Mesenchymal stem cell (in vitro differentiated cells and primary cell): ENCODE data around the gene CORO1C.

Source experiments
- DNase-seq: peaks from one replicate; pipeline ENCODE4 v3.0.0-alpha.2; 2013
- H2AFZ ChIP-seq: one replicate; pipeline ENCODE4 v1.6.1; 2013; ENCODE audit warnings: low read depth, mild to moderate bottlenecking, control low read depth, inconsistent platforms, low read length, moderate library complexity
- H2AK5ac ChIP-seq: 2 replicates; pipeline ENCODE4 v1.6.1; 2013; ENCODE audit warnings: low read length, moderate library complexity, mild to moderate bottlenecking, inconsistent platforms; ENCODE audit not compliant: severe bottlenecking
- H2BK120ac ChIP-seq: one replicate; pipeline ENCODE4 v1.6.1; 2013; ENCODE audit warnings: low read depth, mild to moderate bottlenecking, inconsistent platforms, low read length, moderate library complexity
- H2BK12ac ChIP-seq, 2 experiments: one replicate each; pipeline ENCODE4 v1.6.1; 2013; ENCODE audit warnings: inconsistent platforms in 2 of 2, low read length in 2 of 2, mild to moderate bottlenecking in 2 of 2, moderate library complexity in 2 of 2, control low read depth in 1 of 2
- H2BK15ac ChIP-seq: one replicate; pipeline ENCODE4 v1.6.1; 2013; ENCODE audit warnings: mild to moderate bottlenecking, low read depth, inconsistent platforms; ENCODE audit not compliant: poor library complexity, severe bottlenecking
- H2BK5ac ChIP-seq: 2 replicates; pipeline ENCODE4 v1.6.1; 2013; ENCODE audit warnings: low read depth, mild to moderate bottlenecking, low read length, control low read depth, inconsistent platforms; ENCODE audit not compliant: poor library complexity, severe bottlenecking
- H3K14ac ChIP-seq, 2 experiments: one replicate each; pipeline ENCODE4 v1.6.1; 2013; ENCODE audit warnings: inconsistent platforms in 2 of 2, low read length in 2 of 2, control low read depth in 1 of 2, mild to moderate bottlenecking in 1 of 2, moderate library complexity in 1 of 2
- H3K18ac ChIP-seq, 2 experiments: one replicate each; pipeline ENCODE4 v1.6.1; 2013; ENCODE audit warnings: inconsistent platforms in 2 of 2, low read length in 2 of 2, control low read depth in 1 of 2, low read depth in 1 of 2, mild to moderate bottlenecking in 1 of 2
- H3K23ac ChIP-seq, 2 experiments: one replicate each; pipeline ENCODE4 v1.6.1; 2013; ENCODE audit warnings: inconsistent platforms in 2 of 2, low read length in 2 of 2, mild to moderate bottlenecking in 2 of 2, moderate library complexity in 2 of 2, control low read depth in 1 of 2
- H3K27ac ChIP-seq: 2 replicates; pipeline ENCODE4 v1.5.1; 2013; ENCODE audit warnings: mild to moderate bottlenecking, moderate library complexity, low read length, control low read depth, inconsistent platforms; ENCODE audit not compliant: poor library complexity, severe bottlenecking
- H3K27me3 ChIP-seq, 2 experiments: 2 replicates each; pipeline versions ENCODE4 v1.6.1 to v1.7.0; 2013; ENCODE audit warnings: low read length in 2 of 2, mild to moderate bottlenecking in 2 of 2, moderate library complexity in 2 of 2, control low read depth in 1 of 2, inconsistent platforms in 1 of 2; ENCODE audit not compliant: control insufficient read depth in 1 of 2, insufficient read depth in 1 of 2
- H3K36me3 ChIP-seq, 2 experiments: 2 replicates each; pipeline versions ENCODE4 v1.6.1 to v1.7.0; 2013; ENCODE audit warnings: low read length in 2 of 2, control low read depth in 1 of 2, inconsistent platforms in 1 of 2, low read depth in 1 of 2, mild to moderate bottlenecking in 1 of 2; ENCODE audit not compliant: insufficient read depth in 2 of 2, control insufficient read depth in 1 of 2
- H3K4ac ChIP-seq, 2 experiments: one replicate each; pipeline ENCODE4 v1.6.1; 2013; ENCODE audit warnings: inconsistent platforms in 2 of 2, low read length in 2 of 2, mild to moderate bottlenecking in 2 of 2, moderate library complexity in 2 of 2, control low read depth in 1 of 2, low read depth in 1 of 2
- H3K4me1 ChIP-seq: 2 replicates; pipeline ENCODE4 v1.6.1; 2013; ENCODE audit warnings: low read depth, low read length, control low read depth; ENCODE audit not compliant: control insufficient read depth, insufficient read depth
- H3K4me2 ChIP-seq: 2 replicates; pipeline ENCODE4 v1.6.1; 2013; ENCODE audit warnings: low read length, mild to moderate bottlenecking, inconsistent platforms; ENCODE audit not compliant: poor library complexity, severe bottlenecking
- H3K4me3 ChIP-seq, 2 experiments: 2 replicates each; pipeline versions ENCODE4 v1.5.1 to v1.7.0; 2013; ENCODE audit warnings: low read length in 2 of 2, mild to moderate bottlenecking in 2 of 2, control low read depth in 1 of 2, low read depth in 1 of 2; ENCODE audit not compliant: insufficient read depth in 1 of 2
- H3K79me1 ChIP-seq: replicated peaks from 2 replicates; pipeline ENCODE4 v1.6.1; 2013; ENCODE audit warnings: mild to moderate bottlenecking, control low read depth, low read length, inconsistent platforms; ENCODE audit not compliant: poor library complexity, severe bottlenecking
- H3K9ac ChIP-seq: 2 replicates; pipeline ENCODE4 v1.7.0; 2013; ENCODE audit warnings: mild to moderate bottlenecking, low read length, moderate library complexity
- H3K9me3 ChIP-seq: 2 replicates; pipeline ENCODE4 v1.7.0; 2013; ENCODE audit warnings: mild to moderate bottlenecking, low read length; ENCODE audit not compliant: control insufficient read depth
- H4K8ac ChIP-seq: one replicate; pipeline ENCODE4 v1.6.1; 2013; ENCODE audit warnings: inconsistent platforms, mild to moderate bottlenecking, low read length, moderate library complexity
- H4K91ac ChIP-seq: one replicate; pipeline ENCODE4 v1.6.1; 2013; ENCODE audit warnings: mild to moderate bottlenecking, low read length, inconsistent platforms
- WGBS: methylation state at CpG from one replicate; pipeline ENCODE4 v1.1.7; 2013; ENCODE audit warnings: mixed read lengths; 5-methylcytosine and 5-hydroxymethylcytosine counted together

Gene CORO1C

DNA sequence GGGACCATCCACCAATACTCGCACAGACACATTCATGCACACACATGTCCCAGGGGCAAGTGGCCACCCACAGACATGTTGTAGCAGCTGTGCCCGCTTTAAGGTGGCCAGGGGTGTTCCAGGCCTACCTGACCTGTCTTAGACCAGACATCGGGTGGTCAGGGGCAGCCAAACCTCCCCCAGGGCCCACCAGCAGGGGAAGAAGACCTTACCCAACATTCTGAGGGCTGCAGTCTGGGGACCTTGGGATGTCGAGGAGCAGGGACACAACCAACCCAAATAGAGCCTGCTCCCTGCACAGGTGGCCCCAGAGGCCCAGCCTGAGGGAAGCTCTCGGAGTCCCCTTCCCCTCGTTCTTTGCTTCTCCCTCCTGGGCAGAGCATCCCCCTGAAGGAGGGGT lies 131.8 kb downstream of the CORO1C start:
- Histone ChIP-seq H3K27ac (no peak overlapping the region), H3K4me2 (no peak overlapping the region), H3K27me3 (no peaks in the 10 kb centered on the region), H3K9me3 (no peaks in the 10 kb centered on the region), H3K18ac (peak overlapping the region in 1 of 2 experiments; percentile 33), H2AFZ (no peak overlapping the region), H3K4me1 (peaks cover 13% of the 10 kb centered on the region), H3K23ac (no peak overlapping the region), H4K91ac (peak overlapping the region; percentile 81), H3K36me3 (peaks cover 0 to 8% of the 10 kb centered on the region in 2 experiments), H3K4ac (no peak overlapping the region), H3K9ac (no peak overlapping the region), H4K8ac (no peak overlapping the region), H3K79me1 (no peaks in the 10 kb centered on the region), H2BK5ac (no peak overlapping the region), H3K14ac (no peak overlapping the region), H2BK12ac (peak overlapping the region; percentile 6 to 54), H2AK5ac (no peak overlapping the region), H2BK120ac (no peak overlapping the region), H2BK15ac (peak overlapping the region; percentile 40), H3K4me3 (no peak overlapping the region)
- no peak for DNase-seq
- 69% methylated on average over 6 of the region's 6 CpGs for WGBS

DNA sequence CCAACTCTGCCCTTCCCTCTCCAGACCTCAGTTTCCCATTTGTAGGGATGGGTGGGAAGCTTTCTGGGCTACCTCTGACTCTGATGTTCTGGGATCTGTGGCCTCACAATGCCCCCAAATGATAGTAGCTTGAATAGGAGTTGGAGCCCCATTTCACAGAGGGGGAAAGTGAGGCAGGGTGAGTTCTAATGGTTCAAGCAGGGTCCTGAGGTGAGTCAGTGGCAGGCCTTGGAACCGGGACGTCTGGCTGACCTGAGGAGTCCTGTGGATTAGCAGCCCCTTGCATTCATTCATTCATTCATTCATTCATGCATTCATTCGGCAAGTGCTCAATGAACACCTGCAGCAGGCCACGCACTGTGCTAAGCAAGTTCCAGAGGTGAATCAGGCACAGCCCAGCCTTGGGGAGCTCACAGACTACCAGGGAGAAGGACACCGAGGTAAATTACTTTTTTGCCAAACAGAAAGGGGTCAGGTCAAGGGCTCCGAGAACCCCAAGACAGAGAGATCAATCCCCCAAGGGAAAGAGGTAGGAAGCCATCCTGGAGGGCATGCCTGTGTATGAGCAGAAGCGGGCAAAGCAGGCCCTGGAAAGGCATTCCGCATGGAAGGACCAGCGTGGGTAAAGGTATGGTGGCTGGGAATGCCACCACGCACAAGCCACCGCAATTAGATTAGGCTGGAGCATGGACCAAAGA lies 132.6 kb downstream of the CORO1C start:
- Histone ChIP-seq H3K9ac (peak overlapping the region; percentile 81), H3K79me1 (no peaks in the 10 kb centered on the region), H3K27ac (no peak overlapping the region), H2AK5ac (no peak overlapping the region), H3K4me3 (peak overlapping the region in 1 of 2 experiments; percentile 66), H3K36me3 (peaks cover 0 to 13% of the 10 kb centered on the region in 2 experiments), H2BK120ac (peak overlapping the region; percentile 12), H2AFZ (no peak overlapping the region), H3K23ac (no peak overlapping the region), H2BK5ac (no peak overlapping the region), H4K91ac (peak overlapping the region; percentile 44), H2BK12ac (peak overlapping the region; percentile 7 to 88), H3K4me1 (peaks cover 8% of the 10 kb centered on the region), H3K4ac (peak overlapping the region; percentile 69 to 81), H3K27me3 (no peaks in the 10 kb centered on the region), H3K14ac (peak overlapping the region in 1 of 2 experiments; percentile 26), H4K8ac (peak overlapping the region; percentile 76), H3K9me3 (no peaks in the 10 kb centered on the region), H3K18ac (peak overlapping the region; percentile 5 to 68), H3K4me2 (no peak overlapping the region), H2BK15ac (no peak overlapping the region)
- 95% methylated on average over 11 of the region's 11 CpGs for WGBS
- DNase-seq: no peak

DNA sequence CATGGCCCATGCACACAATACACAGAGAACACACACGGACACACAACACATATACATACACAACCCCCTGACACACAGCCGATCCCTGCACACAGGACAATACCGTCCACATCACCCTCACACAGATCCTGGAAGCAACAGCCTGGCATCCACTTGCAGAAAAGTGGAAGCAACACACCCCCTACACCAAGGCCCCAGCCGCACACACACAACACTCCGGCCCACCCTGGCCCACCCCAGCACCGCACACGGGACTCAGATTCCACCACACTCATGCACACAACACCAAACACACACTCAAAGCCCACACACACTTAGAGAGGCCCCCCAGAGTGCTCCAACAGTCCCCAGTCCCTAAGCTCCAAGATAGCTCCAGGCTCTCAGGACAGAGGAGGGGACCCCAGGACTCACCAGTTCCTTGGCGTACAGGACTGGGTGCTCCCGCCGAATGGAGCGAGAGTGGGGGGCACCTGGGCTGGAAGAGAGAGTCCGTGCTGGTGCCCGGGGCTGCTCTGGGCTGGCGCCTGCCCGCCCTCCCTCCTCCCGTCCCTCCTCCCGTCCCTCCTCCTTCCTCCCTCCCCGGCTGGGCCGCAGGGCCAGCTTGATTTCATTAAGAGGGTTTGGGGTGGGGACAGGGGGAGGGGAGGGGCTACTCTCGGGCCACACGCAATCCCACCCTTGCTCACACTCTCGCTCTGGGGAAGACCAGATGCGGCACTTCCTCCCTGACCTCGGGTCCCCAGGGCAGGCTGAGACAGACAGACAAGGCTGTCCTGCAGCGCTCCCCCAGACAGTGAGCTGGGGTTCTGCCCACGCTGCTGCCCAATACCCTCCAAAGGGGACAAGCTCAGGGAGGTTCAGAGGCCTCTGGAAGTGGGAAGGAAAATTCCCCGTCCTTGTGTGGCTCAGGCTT lies 133.5 kb downstream of the CORO1C start, which contains the start of gene TMEM119:
Gene TMEM119 (minus strand): TSS at position 526 of the 913 bp plus-strand sequence. CDS start 5,701 bp downstream, outside the sequence.
- Histone ChIP-seq H3K4ac (peak within 1 kb of the TSS; percentile 69 to 81), H3K4me3 (peak within 1 kb of the TSS in 1 of 2 experiments; percentile 100), H2BK5ac (no peak within 1 kb of the TSS), H2AFZ (peak within 1 kb of the TSS; percentile 68), H3K4me1 (peaks cover 2% of the 10 kb centered on the region), H4K91ac (peak within 1 kb of the TSS; percentile 65), H2BK15ac (peak within 1 kb of the TSS; percentile 63), H3K27ac (no peak within 1 kb of the TSS), H3K4me2 (no peak within 1 kb of the TSS), H3K18ac (peak within 1 kb of the TSS; percentile 68 to 97), H3K9ac (peak within 1 kb of the TSS; percentile 90), H3K36me3 (peaks cover 0 to 18% of the 10 kb centered on the region in 2 experiments), H3K14ac (peak within 1 kb of the TSS in 1 of 2 experiments; percentile 98), H3K79me1 (no peaks in the 10 kb centered on the region), H3K23ac (no peak within 1 kb of the TSS), H2BK12ac (peak within 1 kb of the TSS; percentile 69 to 98), H2BK120ac (peak within 1 kb of the TSS; percentile 74), H3K27me3 (no peaks in the 10 kb centered on the region), H3K9me3 (no peaks in the 10 kb centered on the region), H2AK5ac (no peak within 1 kb of the TSS), H4K8ac (peak within 1 kb of the TSS; percentile 76)
- 41% methylated on average over 18 of the region's 27 CpGs for WGBS
- DNase-seq: peak; percentile 79
